Measurements from ENCODE around the gene RALB. TPM values are rescaled to one million over a fixed set of nuclear protein-coding genes. Genes with fewer than 3 reads are reported as not detected.
A peak's percentile ranks its signal among the peaks of the same experiment; 100 is the strongest.

The RALB gene
- total RNA-seq, 1 experiment from 2014 or later = 40.2 TPM

GRCh38 chr2:120204945-120205670 lies 47.5 kb upstream of the RALB start:
- H3K4me1 Mint-ChIP-seq (ENCODE audit: low read depth, unreplicated experiment) = no peaks in the 10 kb centered on the region
- H3K27ac Mint-ChIP-seq (ENCODE audit: unreplicated experiment) = no peak overlapping the region
- DNase-seq = no peak
- intact Hi-C loops (cut with micrococcal nuclease; ENCODE audit: unreplicated experiment) = no loop called here
- CTCF ChIA-PET = no interaction called here
- no peak overlapping the region for H3K4me3 Mint-ChIP-seq (ENCODE audit: low read depth, unreplicated experiment)
- H3K27me3 Mint-ChIP-seq (ENCODE audit: unreplicated experiment) = no peaks in the 10 kb centered on the region
- no peaks in the 10 kb centered on the region for H3K9me3 Mint-ChIP-seq (ENCODE audit: low read depth, unreplicated experiment)
- TF ChIP-seq CTCF (IDR thresholded peaks at IDR 0.05; ENCODE audit: unreplicated experiment) = no peak
- H3K36me3 Mint-ChIP-seq (ENCODE audit: insufficient read depth, unreplicated experiment) = no peaks in the 10 kb centered on the region
- BruUV-seq (replicated peaks) = no TSS peak

GRCh38 chr2:120206022-120206581 lies 46.5 kb upstream of the RALB start:
- no TSS peak for BruUV-seq (replicated peaks)
- intact Hi-C loops (cut with micrococcal nuclease; ENCODE audit: unreplicated experiment) = no loop called here
- H3K36me3 Mint-ChIP-seq (ENCODE audit: insufficient read depth, unreplicated experiment) = no peaks in the 10 kb centered on the region
- H3K27me3 Mint-ChIP-seq (ENCODE audit: unreplicated experiment) = no peaks in the 10 kb centered on the region
- CTCF ChIA-PET = no interaction called here
- no peak overlapping the region for H3K4me3 Mint-ChIP-seq (ENCODE audit: low read depth, unreplicated experiment)
- no peak overlapping the region for H3K27ac Mint-ChIP-seq (ENCODE audit: unreplicated experiment)
- TF ChIP-seq CTCF (IDR thresholded peaks at IDR 0.05; ENCODE audit: unreplicated experiment) = no peak
- peak; percentile 29 for DNase-seq
- no peaks in the 10 kb centered on the region for H3K4me1 Mint-ChIP-seq (ENCODE audit: low read depth, unreplicated experiment)
- no peaks in the 10 kb centered on the region for H3K9me3 Mint-ChIP-seq (ENCODE audit: low read depth, unreplicated experiment)

- Mint-ChIP-seq H3K4me1 (ENCODE audit: low read depth, unreplicated experiment) (no peaks in the 10 kb centered on the region), H3K9me3 (ENCODE audit: low read depth, unreplicated experiment) (no peaks in the 10 kb centered on the region), H3K4me3 (ENCODE audit: low read depth, unreplicated experiment) (no peak overlapping the region), H3K27ac (ENCODE audit: unreplicated experiment) (no peak overlapping the region), H3K27me3 (ENCODE audit: unreplicated experiment) (no peaks in the 10 kb centered on the region), H3K36me3 (ENCODE audit: insufficient read depth, unreplicated experiment) (no peaks in the 10 kb centered on the region)
- CTCF ChIA-PET = no interaction called here
- intact Hi-C loops (cut with micrococcal nuclease; ENCODE audit: unreplicated experiment) = no loop called here
- DNase-seq = no peak
- TF ChIP-seq CTCF (IDR thresholded peaks at IDR 0.05; ENCODE audit: unreplicated experiment) = no peak
- no TSS peak for BruUV-seq (replicated peaks)
Observed at GRCh38 chr2:120208381-120209353, 44.0 kb upstream of the RALB start.

GRCh38 chr2:120209427-120210269 lies 43.0 kb upstream of the RALB start:
- CTCF ChIA-PET = interaction anchor here (0.5 kb wide), 1 partner anchor 1694 kb away, joined by 3 read pairs; no protein-coding TSS in a partner anchor
- intact Hi-C loops (cut with micrococcal nuclease; ENCODE audit: unreplicated experiment) = no loop called here
- no peak for TF ChIP-seq CTCF (IDR thresholded peaks at IDR 0.05; ENCODE audit: unreplicated experiment)
- H3K27me3 Mint-ChIP-seq (ENCODE audit: unreplicated experiment) = no peaks in the 10 kb centered on the region
- BruUV-seq (replicated peaks) = no TSS peak
- no peak overlapping the region for H3K27ac Mint-ChIP-seq (ENCODE audit: unreplicated experiment)
- no peaks in the 10 kb centered on the region for H3K9me3 Mint-ChIP-seq (ENCODE audit: low read depth, unreplicated experiment)
- no peak for DNase-seq
- no peak overlapping the region for H3K4me3 Mint-ChIP-seq (ENCODE audit: low read depth, unreplicated experiment)
- no peaks in the 10 kb centered on the region for H3K4me1 Mint-ChIP-seq (ENCODE audit: low read depth, unreplicated experiment)
- H3K36me3 Mint-ChIP-seq (ENCODE audit: insufficient read depth, unreplicated experiment) = no peaks in the 10 kb centered on the region
